ENCODE data around the gene MDGA2.

Gene MDGA2

DNA sequence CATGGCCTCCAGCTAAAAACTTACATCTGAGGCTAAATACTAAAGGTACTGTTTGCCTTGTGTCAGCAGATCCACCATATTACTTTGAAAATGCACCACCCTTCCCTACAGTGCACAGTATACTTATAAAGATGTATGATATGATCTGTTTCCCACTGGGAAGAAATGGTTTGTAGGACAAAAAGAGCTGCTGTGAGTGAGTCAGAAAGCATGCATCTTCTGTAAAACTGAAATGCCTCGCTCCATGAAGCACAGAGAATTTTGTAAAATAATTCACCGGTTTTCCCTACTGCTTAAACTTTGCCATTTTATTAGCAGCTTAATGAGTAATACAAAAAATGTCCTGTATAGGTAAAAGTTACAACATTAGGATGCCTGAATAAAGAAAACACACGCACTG, 68.8 kb downstream of the MDGA2 start:
- DNase-seq, result no peak

DNA sequence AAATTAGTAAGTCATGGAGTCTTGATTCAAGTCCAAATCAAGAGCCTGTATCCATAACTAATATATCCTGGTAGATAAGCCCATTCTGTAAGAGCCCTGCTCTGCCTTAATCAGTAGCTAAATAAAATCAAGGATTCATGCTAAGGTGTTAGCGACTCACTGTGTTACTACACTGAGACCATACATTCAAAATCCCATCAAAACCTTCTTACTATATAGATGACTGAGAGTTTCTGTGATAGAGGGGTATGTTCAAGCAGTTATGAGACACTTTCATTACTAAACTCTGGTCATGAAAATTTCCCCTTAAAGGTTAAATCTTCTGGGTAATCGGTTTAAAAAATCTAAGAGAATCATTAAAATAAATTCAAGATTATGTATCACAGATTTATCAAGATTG, 78.5 kb downstream of the MDGA2 start:
- no peak for DNase-seq

DNA sequence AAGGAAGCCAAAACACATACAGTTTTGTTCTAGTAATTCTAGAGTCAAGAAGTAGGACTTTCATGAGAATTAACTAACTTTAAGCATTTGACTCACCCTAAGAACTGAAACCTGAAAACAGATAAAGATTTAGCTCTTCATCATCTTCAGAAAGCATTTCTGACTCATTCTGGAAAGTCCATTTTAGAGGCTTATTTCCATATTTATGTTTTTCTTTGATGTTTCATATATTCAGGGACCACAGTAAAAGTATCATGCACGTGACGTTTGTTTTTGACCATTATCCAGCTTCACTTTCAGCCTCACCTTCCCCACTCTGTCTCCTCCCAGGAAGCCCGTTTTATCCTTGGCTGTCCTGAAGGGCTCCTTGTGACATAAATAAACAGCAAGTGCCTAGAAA, 79.2 kb downstream of the MDGA2 start:
- DNase-seq, result no peak

DNA sequence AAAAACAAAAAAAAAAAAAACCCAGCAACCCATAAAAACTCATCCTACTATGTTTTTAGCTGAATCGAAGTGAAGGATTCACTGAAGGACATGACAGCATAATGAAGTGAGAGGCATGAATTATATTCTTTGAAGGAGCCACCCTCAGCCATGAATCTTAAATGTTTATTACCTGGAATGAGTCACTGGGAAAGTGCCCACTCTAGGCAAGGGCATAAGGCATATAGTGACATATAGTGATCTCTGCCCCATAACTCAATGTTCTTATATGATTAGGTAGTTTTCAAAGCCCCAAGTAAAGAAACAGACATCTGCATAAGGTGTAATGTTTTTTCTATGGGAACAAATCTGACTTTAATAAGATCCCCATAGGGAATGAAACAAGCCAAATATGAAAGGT, 79.9 kb downstream of the MDGA2 start:
- no peak for DNase-seq

DNA sequence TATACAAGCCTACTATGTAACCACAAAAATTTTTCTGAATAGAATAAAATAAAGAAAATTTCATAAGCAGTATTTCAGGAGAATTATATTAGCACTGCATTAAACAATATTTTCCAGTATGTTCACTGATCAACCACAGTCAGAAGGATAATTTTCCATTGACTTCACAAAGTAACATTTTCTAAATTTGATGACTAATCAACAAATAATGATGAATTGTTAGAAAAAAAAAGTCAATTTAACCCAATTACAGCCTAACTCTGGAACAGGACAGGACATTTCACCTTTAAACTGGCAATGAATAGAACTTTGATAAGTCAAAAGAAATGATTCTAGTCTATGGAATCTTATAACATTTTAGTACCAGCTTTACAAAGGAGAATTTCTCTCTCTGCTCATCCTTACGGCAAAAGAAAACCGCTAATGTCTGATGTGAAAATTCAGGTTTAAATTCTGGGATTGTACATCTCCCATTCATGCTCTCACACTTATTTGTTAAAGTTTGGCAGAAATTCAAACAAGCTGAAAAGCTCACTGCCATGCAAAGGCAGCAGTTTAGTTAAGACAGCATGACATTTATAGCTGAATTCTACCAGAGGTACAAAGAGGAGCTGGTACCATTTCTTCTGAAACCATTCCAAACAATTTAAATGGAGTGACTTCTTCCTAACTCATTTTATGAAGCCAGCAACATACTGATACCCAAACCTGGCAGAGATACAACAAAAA, 84.5 kb downstream of the MDGA2 start:
- no peak for DNase-seq

- no peak for DNase-seq
Measured at GRCh38 chr14:47585447-47585846, 90.0 kb downstream of the MDGA2 start.

DNA sequence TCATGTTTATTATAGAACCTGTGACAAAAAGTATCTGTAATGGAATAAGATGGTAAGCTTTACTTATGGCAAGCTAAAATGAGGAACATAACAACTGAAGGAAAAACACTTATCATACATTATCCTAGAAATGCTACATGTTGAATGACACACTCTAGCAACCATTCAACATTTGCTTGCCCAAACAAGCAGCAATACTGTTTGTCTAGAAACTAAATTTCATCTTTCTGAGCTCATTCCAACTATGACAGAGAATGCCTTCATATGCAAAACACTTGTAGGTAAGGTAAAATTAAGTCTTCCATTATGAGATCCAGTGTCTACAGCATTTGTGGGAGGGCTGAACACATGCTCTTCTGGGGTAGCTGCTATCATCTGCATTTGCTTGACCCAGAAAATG, 108.1 kb downstream of the MDGA2 start:
- DNase-seq, result no peak

DNA sequence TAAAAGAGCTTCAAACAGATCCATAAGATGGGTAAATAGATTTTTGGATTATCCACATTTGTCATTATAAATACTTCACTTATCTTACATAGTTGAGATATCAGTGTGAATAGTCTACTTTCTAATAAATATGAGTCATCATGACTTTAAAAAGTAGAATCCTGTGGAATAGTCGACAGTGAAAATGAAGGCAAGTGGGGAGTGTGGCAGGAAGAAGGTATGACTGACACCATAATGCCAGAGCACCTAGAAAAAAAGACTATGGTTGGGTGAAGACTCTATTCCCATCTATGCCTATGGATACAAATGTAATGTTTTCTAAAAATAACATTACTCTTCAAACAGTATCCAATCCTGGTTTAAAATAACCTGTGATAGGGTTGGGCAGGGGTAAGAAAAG, 117.5 kb downstream of the MDGA2 start:
- no peak for DNase-seq

DNA sequence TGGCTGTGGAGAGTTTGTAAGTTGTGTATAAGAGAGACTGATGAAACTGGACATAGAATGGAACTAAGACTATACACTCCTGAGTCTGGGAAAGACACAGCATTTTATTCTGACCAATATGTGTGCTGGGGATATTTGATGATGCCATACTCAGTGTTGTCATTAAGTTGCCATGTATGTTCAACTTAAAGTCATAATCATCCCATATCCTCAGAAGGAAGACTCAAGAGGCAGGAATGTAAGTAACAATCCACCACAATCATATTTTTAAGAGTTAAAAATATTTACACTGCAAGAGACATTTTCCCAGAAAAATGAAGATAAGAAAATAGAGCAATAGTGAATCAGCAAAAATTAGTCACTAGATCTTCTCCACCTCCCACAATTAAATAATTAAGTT, 120.1 kb downstream of the MDGA2 start:
- no peak for DNase-seq

GRCh38 chr14:47549886-47550285, 125.5 kb downstream of the MDGA2 start:
- no peak for DNase-seq

- DNase-seq, result no peak
Measured at GRCh38 chr14:47543459-47543858, 131.9 kb downstream of the MDGA2 start.

- no peak for DNase-seq
Measured at GRCh38 chr14:47541662-47542061, 133.7 kb downstream of the MDGA2 start.

- no peak for DNase-seq
Measured at GRCh38 chr14:47539031-47539461, 136.4 kb downstream of the MDGA2 start.

- DNase-seq, result no peak
Measured at GRCh38 chr14:47536341-47536740, 139.1 kb downstream of the MDGA2 start.

DNA sequence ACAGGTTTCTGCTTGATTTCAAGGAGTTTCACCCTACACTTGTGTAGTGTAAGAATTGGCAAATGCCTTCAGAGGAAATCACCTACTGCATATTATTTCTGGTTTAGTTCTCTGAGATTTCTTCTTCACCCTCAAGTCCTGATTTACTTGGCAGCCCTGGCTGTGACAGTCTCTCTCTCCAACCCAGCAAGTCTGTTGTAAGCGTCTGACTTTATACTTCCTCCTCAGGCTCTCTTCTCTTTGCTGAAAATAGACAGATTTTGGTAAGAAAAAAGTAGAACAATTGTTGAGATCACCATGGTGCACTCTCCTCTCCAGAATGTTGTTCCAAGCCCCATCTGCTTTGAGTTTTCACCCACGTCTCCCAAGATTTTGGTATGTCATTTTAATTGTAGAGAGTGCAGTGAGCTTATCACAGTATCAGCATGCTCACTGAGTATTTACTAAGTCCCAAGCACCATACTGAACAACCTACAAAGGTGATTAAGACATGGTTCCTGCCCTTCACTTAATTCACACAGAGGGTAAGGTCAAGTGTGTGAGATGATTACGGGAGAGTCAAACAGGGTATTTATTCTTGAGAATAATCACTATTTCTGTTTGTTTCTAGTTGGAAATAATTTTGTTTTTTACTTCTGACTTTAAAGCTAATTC, 148.7 kb downstream of the MDGA2 start:
- DNase-seq, result no peak

DNA sequence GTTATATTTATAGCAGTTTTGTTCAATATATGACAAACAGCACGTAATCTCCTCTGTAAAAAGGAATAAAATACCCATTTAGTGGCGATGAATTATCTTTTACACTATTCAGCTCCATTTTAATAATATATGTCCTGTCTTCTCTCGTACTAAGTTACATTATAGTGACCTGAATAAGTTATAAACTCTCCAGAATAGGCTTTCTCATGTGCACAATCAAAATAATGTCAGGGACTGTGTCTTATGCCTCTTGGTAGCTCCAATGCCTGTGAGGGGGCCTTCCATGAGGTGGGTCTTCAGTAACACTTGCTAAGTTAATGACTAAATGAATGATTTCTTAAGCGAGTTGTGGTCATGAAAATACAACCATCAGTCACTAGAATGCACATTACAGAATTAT, 150.9 kb downstream of the MDGA2 start:
- DNase-seq, result no peak

- DNase-seq, result no peak
Measured at GRCh38 chr14:47520382-47520781, 155.0 kb downstream of the MDGA2 start.

DNA sequence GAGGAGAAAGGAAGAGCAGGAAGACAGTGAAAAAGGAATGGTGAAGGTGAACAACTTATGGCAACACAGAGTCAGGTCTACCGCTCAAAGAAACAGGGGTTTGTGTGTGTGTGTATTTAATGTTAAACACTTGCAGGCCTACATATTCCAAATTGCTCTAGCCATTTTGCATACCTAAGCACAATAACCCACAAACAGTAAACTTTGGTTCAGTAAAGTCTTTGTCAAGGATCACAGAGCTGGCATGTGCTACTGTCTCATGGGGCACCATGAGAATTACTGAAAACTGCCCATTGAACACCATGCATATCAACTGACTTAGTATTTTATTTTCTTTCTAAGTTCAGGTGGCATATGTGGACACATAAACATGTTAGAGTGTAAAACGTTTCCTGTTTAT, 163.6 kb downstream of the MDGA2 start:
- no peak for DNase-seq

DNA sequence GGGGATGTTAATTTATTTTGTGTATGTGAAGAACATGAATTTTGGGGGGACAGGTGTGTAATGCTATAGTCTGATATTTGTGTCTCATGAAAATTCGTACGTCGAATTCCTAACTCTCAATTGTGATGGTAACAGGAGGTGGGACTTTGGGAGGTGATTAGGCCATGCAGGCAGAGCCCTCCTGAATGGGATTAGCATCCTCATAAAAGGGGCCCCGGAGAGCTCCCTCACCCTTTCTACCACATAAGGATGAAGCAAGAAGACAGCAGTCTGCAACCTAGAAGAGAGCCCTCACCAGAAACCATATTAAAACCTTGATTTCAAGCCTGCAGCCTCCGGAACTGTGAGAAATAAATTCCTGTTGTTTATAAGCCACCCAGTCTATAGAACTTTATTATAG, 165.4 kb downstream of the MDGA2 start:
- DNase-seq, result no peak

GRCh38 chr14:47507861-47508260, 167.5 kb downstream of the MDGA2 start:
- DNase-seq, result no peak

DNA sequence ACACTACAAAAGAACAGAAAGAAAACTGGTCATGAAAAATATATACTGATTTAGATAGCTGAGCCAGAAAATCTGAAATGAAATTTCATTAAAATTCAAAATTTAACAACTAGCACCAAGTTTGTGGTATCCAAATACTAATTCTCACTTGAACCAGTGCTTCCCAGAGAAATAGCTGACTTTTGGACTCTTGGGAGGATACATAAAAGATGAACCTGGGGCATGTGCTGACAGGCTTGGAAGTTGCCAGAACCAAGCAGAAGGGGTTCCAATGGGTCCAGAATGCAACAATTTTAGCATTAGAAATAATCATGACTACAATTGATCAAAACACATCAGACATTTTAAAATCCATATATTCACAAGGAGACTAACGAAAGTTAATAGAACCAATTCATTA, 175.0 kb downstream of the MDGA2 start:
- no peak for DNase-seq

- no peak for DNase-seq
Measured at GRCh38 chr14:47490766-47491165, 184.6 kb downstream of the MDGA2 start.

GRCh38 chr14:47490353-47490752, 185.1 kb downstream of the MDGA2 start:
- no peak for DNase-seq

DNA sequence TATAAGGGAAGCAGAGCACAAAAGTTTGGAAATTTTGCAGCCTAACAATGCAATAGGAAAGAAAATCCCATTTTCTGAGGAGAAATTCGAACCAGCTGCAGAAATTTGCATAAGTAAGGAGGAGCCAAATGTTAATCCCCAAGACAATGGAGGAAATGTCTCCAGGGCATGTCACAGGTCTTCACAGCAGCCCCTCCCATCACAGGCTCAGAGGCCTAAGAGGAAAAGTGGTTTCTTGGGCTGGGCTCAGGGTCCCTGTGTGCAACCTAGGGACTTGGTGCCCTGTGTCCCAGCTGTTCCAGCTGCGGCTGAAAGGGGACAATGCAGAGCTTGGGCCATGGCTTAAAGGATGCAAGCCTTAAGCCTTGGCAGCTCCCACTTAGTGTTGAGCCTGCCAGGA, 190.0 kb downstream of the MDGA2 start:
- no peak for DNase-seq

- DNase-seq, result no peak
Measured at GRCh38 chr14:47483449-47483848, 192.0 kb downstream of the MDGA2 start.
